Measurements from ENCODE around the gene IL6R.

The IL6R gene

GRCh38 chr1:154398678-154399077 lies 6.5 kb upstream of the IL6R start:
- Mint-ChIP-seq H3K4me1 (no peaks in the 10 kb centered on the region), H3K4me3 (no peak overlapping the region), H3K9me3 (peaks cover 9% of the 10 kb centered on the region), H3K36me3 (ENCODE audit: low read depth) (peaks cover 3% of the 10 kb centered on the region), H3K27me3 (ENCODE audit: low read depth) (peaks cover 20% of the 10 kb centered on the region), H3K27ac (no peak overlapping the region)
- no peak for TF ChIP-seq CTCF (IDR thresholded peaks at IDR 0.05; ENCODE audit: unreplicated experiment in 3 of 3)

- Mint-ChIP-seq H3K4me1 (no peaks in the 10 kb centered on the region), H3K4me3 (no peak overlapping the region), H3K36me3 (ENCODE audit: low read depth) (no peaks in the 10 kb centered on the region), H3K27me3 (ENCODE audit: low read depth) (peaks cover 34% of the 10 kb centered on the region), H3K27ac (no peak overlapping the region), H3K9me3 (peaks cover 6% of the 10 kb centered on the region)
- no peak for TF ChIP-seq CTCF (IDR thresholded peaks at IDR 0.05; ENCODE audit: unreplicated experiment in 3 of 3)
Observed at GRCh38 chr1:154400381-154400801, 4.8 kb upstream of the IL6R start.

- Mint-ChIP-seq H3K4me3 (no peak overlapping the region), H3K36me3 (ENCODE audit: low read depth) (no peaks in the 10 kb centered on the region), H3K27me3 (ENCODE audit: low read depth) (peaks cover 50% of the 10 kb centered on the region), H3K27ac (no peak overlapping the region), H3K4me1 (peaks cover 18% of the 10 kb centered on the region), H3K9me3 (no peaks in the 10 kb centered on the region)
- no peak for TF ChIP-seq CTCF (IDR thresholded peaks at IDR 0.05; ENCODE audit: unreplicated experiment in 3 of 3)
Observed at GRCh38 chr1:154402409-154402921, 2.7 kb upstream of the IL6R start.

DNA sequence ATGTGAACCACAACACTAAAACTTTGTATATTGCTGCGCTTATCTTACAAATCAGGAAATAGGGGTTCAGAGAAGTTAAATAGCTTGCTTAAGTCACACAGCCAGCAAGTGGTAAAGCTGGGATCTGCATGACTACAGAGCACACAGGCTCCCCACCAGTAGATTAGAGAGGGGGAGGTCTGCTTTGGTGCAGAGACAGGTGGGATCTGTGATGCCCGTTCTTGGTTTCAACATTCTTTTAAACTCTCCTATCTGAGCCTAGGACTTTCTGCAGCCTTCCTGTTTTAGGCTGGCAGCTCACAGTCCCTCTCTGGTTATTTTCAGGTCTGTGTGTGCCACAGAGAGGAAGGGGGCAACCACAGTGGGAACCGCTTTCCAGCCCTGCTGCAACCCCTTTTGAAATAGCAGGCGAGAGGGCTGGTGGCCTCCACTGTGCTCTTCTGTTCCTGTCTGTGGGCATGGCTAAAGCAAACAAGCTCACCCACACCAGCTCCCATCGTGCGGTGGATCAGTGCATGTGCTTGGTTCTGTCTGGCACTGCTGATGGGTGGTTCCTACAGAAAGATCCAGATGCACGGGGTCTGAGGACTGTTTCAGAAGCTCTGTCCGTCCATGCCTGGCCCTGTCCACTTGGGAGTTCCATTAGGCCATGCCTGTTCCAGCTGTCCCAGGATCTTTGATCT lies 1.7 kb upstream of the IL6R start:
- Mint-ChIP-seq H3K27ac (no peak overlapping the region), H3K27me3 (ENCODE audit: low read depth) (peaks cover 54% of the 10 kb centered on the region), H3K4me1 (peaks cover 28% of the 10 kb centered on the region), H3K4me3 (peak overlapping the region in 1 of 3 experiments; percentile 37), H3K9me3 (no peaks in the 10 kb centered on the region), H3K36me3 (ENCODE audit: low read depth) (no peaks in the 10 kb centered on the region)
- TF ChIP-seq CTCF (IDR thresholded peaks at IDR 0.05; ENCODE audit: unreplicated experiment in 3 of 3), result no peak

GRCh38 chr1:154403983-154404382 lies 1.2 kb upstream of the IL6R start:
- H3K27me3 Mint-ChIP-seq (ENCODE audit: low read depth), result peaks cover 57% of the 10 kb centered on the region

More at GRCh38 chr1:154403983-154404382, 1.2 kb upstream of the IL6R start:
- Mint-ChIP-seq H3K4me1 (peaks cover 32% of the 10 kb centered on the region), H3K9me3 (no peaks in the 10 kb centered on the region), H3K4me3 (peak overlapping the region in 1 of 3 experiments; percentile 37), H3K36me3 (ENCODE audit: low read depth) (no peaks in the 10 kb centered on the region), H3K27ac (no peak overlapping the region)
- TF ChIP-seq CTCF (IDR thresholded peaks at IDR 0.05; ENCODE audit: unreplicated experiment in 3 of 3), result no peak

Data from nephron (organoid).